ENCODE data around the gene MAGEB2. TPM values are rescaled to one million over a fixed set of nuclear protein-coding genes. Genes with fewer than 3 reads are reported as not detected.

MAGEB2 gene
- total RNA-seq, 1 donor from 2014 or later, result not detected

- DNase-seq (ENCODE audit: extremely low spot score in 2 of 2), result no peak
- intact Hi-C loops (cut with DNase I), result no loop called here
- no peak within 1 kb of the TSS for H3K27ac ChIP-seq
- H3K4me3 ChIP-seq, result no peak within 1 kb of the TSS
- TF ChIP-seq POLR2AphosphoS5 (IDR thresholded peaks at IDR 0.05; ENCODE audit: insufficient read depth in 1 of 2, low read depth in 1 of 2) (no peak), POLR2A (IDR thresholded peaks at IDR 0.05) (no peak)
- TF ChIP-seq, protein P1, sequence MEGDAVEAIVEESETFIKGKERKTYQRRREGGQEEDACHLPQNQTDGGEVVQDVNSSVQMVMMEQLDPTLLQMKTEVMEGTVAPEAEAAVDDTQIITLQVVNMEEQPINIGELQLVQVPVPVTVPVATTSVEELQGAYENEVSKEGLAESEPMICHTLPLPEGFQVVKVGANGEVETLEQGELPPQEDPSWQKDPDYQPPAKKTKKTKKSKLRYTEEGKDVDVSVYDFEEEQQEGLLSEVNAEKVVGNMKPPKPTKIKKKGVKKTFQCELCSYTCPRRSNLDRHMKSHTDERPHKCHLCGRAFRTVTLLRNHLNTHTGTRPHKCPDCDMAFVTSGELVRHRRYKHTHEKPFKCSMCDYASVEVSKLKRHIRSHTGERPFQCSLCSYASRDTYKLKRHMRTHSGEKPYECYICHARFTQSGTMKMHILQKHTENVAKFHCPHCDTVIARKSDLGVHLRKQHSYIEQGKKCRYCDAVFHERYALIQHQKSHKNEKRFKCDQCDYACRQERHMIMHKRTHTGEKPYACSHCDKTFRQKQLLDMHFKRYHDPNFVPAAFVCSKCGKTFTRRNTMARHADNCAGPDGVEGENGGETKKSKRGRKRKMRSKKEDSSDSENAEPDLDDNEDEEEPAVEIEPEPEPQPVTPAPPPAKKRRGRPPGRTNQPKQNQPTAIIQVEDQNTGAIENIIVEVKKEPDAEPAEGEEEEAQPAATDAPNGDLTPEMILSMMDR (IDR thresholded peaks at IDR 0.05), result no peak
- H3K36me3 ChIP-seq, result no peaks in the 10 kb centered on the region
- H3K9me3 ChIP-seq, result no peaks in the 10 kb centered on the region
- no peaks in the 10 kb centered on the region for H3K4me1 ChIP-seq
- H3K27me3 ChIP-seq, result no peaks in the 10 kb centered on the region
Observed at GRCh38 chrX:30246769-30247489, 31.6 kb downstream of the MAGEB2 start, which contains the start of gene MAGEB1. MAGEB1 (plus strand) TSS chrX:30247146; CDS start chrX:30250494, 3,348 bp downstream.

- Histone ChIP-seq H3K36me3 (no peaks in the 10 kb centered on the region), H3K27me3 (no peaks in the 10 kb centered on the region), H3K27ac (no peak overlapping the region), H3K4me1 (no peaks in the 10 kb centered on the region), H3K4me3 (no peak overlapping the region), H3K9me3 (no peaks in the 10 kb centered on the region)
- intact Hi-C loops (cut with DNase I), result no loop called here
- no peak for DNase-seq (ENCODE audit: extremely low spot score in 2 of 2)
- TF ChIP-seq POLR2AphosphoS5 (IDR thresholded peaks at IDR 0.05; ENCODE audit: insufficient read depth in 1 of 2, low read depth in 1 of 2) (no peak), POLR2A (IDR thresholded peaks at IDR 0.05) (no peak)
- TF ChIP-seq, protein P1 (IDR thresholded peaks at IDR 0.05), result no peak
Observed at GRCh38 chrX:30248854-30249253, 33.5 kb downstream of the MAGEB2 start.

GRCh38 chrX:30253257-30253656, 37.9 kb downstream of the MAGEB2 start:
- H3K27me3 ChIP-seq, result no peaks in the 10 kb centered on the region
- intact Hi-C loops (cut with DNase I), result no loop called here
- H3K27ac ChIP-seq, result no peak overlapping the region
- H3K9me3 ChIP-seq, result no peaks in the 10 kb centered on the region
- TF ChIP-seq POLR2AphosphoS5 (IDR thresholded peaks at IDR 0.05; ENCODE audit: insufficient read depth in 1 of 2, low read depth in 1 of 2), result no peak
- TF ChIP-seq POLR2A (IDR thresholded peaks at IDR 0.05), result no peak
- TF ChIP-seq, protein P1 (IDR thresholded peaks at IDR 0.05), result no peak
- no peak for DNase-seq (ENCODE audit: extremely low spot score in 2 of 2)
- H3K36me3 ChIP-seq, result no peaks in the 10 kb centered on the region
- no peaks in the 10 kb centered on the region for H3K4me1 ChIP-seq
- H3K4me3 ChIP-seq, result no peak overlapping the region

- H3K4me1 ChIP-seq, result no peaks in the 10 kb centered on the region
- intact Hi-C loops (cut with DNase I), result no loop called here
- no peak overlapping the region for H3K4me3 ChIP-seq
- DNase-seq (ENCODE audit: extremely low spot score in 2 of 2), result no peak
- H3K9me3 ChIP-seq, result no peaks in the 10 kb centered on the region
- no peak overlapping the region for H3K27ac ChIP-seq
- no peak for TF ChIP-seq POLR2AphosphoS5 (IDR thresholded peaks at IDR 0.05; ENCODE audit: insufficient read depth in 1 of 2, low read depth in 1 of 2)
- TF ChIP-seq, protein P1 (IDR thresholded peaks at IDR 0.05), result no peak
- no peaks in the 10 kb centered on the region for H3K27me3 ChIP-seq
- no peaks in the 10 kb centered on the region for H3K36me3 ChIP-seq
Observed at GRCh38 chrX:30259927-30260326, 44.6 kb downstream of the MAGEB2 start.

DNA sequence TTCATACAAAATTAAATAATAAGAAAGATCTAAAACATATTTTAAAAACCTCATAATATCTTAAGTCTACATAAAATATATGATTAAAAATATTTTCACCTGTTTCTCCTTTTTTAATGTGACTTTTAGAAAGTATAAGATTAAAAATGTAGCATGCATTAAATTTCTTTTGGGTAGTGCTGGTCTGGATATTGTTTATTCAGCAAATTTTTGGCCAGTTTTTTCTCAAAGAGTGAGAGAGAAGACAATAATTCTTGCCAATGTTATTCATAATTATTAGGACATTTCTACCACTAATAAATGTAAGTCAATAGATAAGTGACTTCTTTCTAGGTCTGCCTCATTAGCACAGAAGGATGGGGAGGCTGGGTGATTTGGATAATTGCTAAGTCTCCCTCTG, 45.6 kb downstream of the MAGEB2 start:
- Histone ChIP-seq H3K27ac (no peak overlapping the region), H3K27me3 (no peaks in the 10 kb centered on the region), H3K4me3 (no peak overlapping the region), H3K4me1 (no peaks in the 10 kb centered on the region), H3K36me3 (no peaks in the 10 kb centered on the region), H3K9me3 (no peaks in the 10 kb centered on the region)
- TF ChIP-seq, protein P1 (IDR thresholded peaks at IDR 0.05), result no peak
- no peak for TF ChIP-seq POLR2A (IDR thresholded peaks at IDR 0.05)
- no peak for TF ChIP-seq POLR2AphosphoS5 (IDR thresholded peaks at IDR 0.05; ENCODE audit: insufficient read depth in 1 of 2, low read depth in 1 of 2)
- DNase-seq (ENCODE audit: extremely low spot score in 2 of 2), result no peak
- intact Hi-C loops (cut with DNase I), result no loop called here

All from vagina (tissue), 2 donors.